ENCODE measurements around the gene RALGDS.
"Not testable (repeated sequence)": the region's sequence is repeated elsewhere in the genome, so short reads cannot be mapped to it uniquely, and the experiment has no call there.

The RALGDS gene

GRCh38 chr9:133103987-133104505, 17.0 kb downstream of the RALGDS start:
- DNase-seq, result no peak

- DNase-seq, result no peak
These were observed 17.7 kb downstream of the RALGDS start for GRCh38 chr9:133103183-133103986.

GRCh38 chr9:133102190-133103021, 18.6 kb downstream of the RALGDS start:
- no peak for DNase-seq

- no peak for DNase-seq
These were observed 19.5 kb downstream of the RALGDS start for GRCh38 chr9:133101356-133102189.

GRCh38 chr9:133100506-133101355, 20.3 kb downstream of the RALGDS start:
- DNase-seq, result no peak

- DNase-seq, result no peak
These were observed 21.1 kb downstream of the RALGDS start for GRCh38 chr9:133099726-133100505.

- no peak for DNase-seq
These were observed 22.2 kb downstream of the RALGDS start for GRCh38 chr9:133098871-133099270.

- DNase-seq, result no peak
These were observed 22.8 kb downstream of the RALGDS start for GRCh38 chr9:133098104-133098754.

GRCh38 chr9:133094842-133095393, 26.1 kb downstream of the RALGDS start:
- no peak for DNase-seq

- not testable (repeated sequence) for DNase-seq
These were observed 26.7 kb downstream of the RALGDS start for GRCh38 chr9:133094351-133094750.

- no peak for DNase-seq
These were observed 30.2 kb downstream of the RALGDS start for GRCh38 chr9:133090752-133091385.

GRCh38 chr9:133090187-133090586, 30.9 kb downstream of the RALGDS start:
- DNase-seq, result no peak

GRCh38 chr9:133089271-133089671, 31.8 kb downstream of the RALGDS start:
- no peak for DNase-seq

- DNase-seq, result no peak
These were observed 32.3 kb downstream of the RALGDS start for GRCh38 chr9:133088756-133089155.

- DNase-seq, result no peak
These were observed 32.8 kb downstream of the RALGDS start for GRCh38 chr9:133088146-133088750.

GRCh38 chr9:133087429-133088145, 33.5 kb downstream of the RALGDS start:
- no peak for DNase-seq

- no peak for DNase-seq
These were observed 34.1 kb downstream of the RALGDS start for GRCh38 chr9:133086894-133087293.

- not testable (repeated sequence) for DNase-seq
These were observed 34.7 kb downstream of the RALGDS start for GRCh38 chr9:133086212-133086860.

All from GOT3 (cell line).